Endodermal cell (in vitro differentiated cells): ENCODE measurements around the gene PMFBP1. TPM values are rescaled to one million over a fixed set of nuclear protein-coding genes. Genes with fewer than 3 reads are reported as not detected.
A peak's percentile ranks its signal among the peaks of the same experiment; 100 is the strongest.

Source experiments
- DNase-seq: peaks from one replicate; pipeline ENCODE4 v3.0.0-alpha.2; 2017
- H3K27ac ChIP-seq: 2 replicates; pipeline ENCODE4 v1.5.1; 2013; ENCODE audit warnings: mild to moderate bottlenecking, low read depth, low read length, moderate library complexity
- H3K27me3 ChIP-seq: 2 replicates; pipeline ENCODE4 v1.6.1; 2013; ENCODE audit warnings: mild to moderate bottlenecking, low read length, moderate library complexity; ENCODE audit not compliant: insufficient read depth, control insufficient read depth, poor library complexity, severe bottlenecking
- H3K36me3 ChIP-seq: 2 replicates; pipeline ENCODE4 v1.7.0; 2013; ENCODE audit warnings: mild to moderate bottlenecking, low read length, moderate library complexity; ENCODE audit not compliant: control insufficient read depth, insufficient read depth
- H3K4me1 ChIP-seq: one replicate; pipeline ENCODE4 v1.7.0; 2013; ENCODE audit warnings: low read length; ENCODE audit not compliant: control insufficient read depth, insufficient read depth
- H3K4me3 ChIP-seq: 2 replicates; pipeline ENCODE4 v1.5.1; 2013; ENCODE audit warnings: mild to moderate bottlenecking, low read length, moderate library complexity
- H3K9ac ChIP-seq: 2 replicates; pipeline ENCODE4 v1.6.1; 2013; ENCODE audit warnings: mild to moderate bottlenecking, low read length, moderate library complexity; ENCODE audit not compliant: poor library complexity, severe bottlenecking; ENCODE audit errors: extremely low read depth
- H3K9me3 ChIP-seq: 2 replicates; pipeline ENCODE4 v1.6.1; 2013; ENCODE audit warnings: mild to moderate bottlenecking, low read length, moderate library complexity; ENCODE audit not compliant: control insufficient read depth
- H3K27ac Mint-ChIP-seq: 2 replicates; pipeline ENCODE4 v1.8.0; 2020; ENCODE audit warnings: mixed read lengths
- H3K27me3 Mint-ChIP-seq: 2 replicates; pipeline ENCODE4 v1.8.0; 2021; ENCODE audit warnings: mild to moderate bottlenecking, mixed read lengths; ENCODE audit not compliant: insufficient read depth
- H3K36me3 Mint-ChIP-seq: 2 replicates; pipeline ENCODE4 v1.8.0; 2020; ENCODE audit warnings: low read depth, mixed read lengths
- H3K4me1 Mint-ChIP-seq: 2 replicates; pipeline ENCODE4 v1.8.0; 2020; ENCODE audit warnings: mixed read lengths
- H3K4me3 Mint-ChIP-seq: 2 replicates; pipeline ENCODE4 v1.8.0; 2020; ENCODE audit warnings: mild to moderate bottlenecking, moderate library complexity, mixed read lengths
- H3K9me3 Mint-ChIP-seq: 2 replicates; pipeline ENCODE4 v1.8.0; 2020; ENCODE audit warnings: mild to moderate bottlenecking, mixed read lengths
- WGBS, 2 experiments: methylation state at CpG; one replicate each; pipeline versions ENCODE4 v1.1.5 to v1.1.7; 2013; ENCODE audit warnings: missing lambda C conversion rate in 2 of 2, mixed read lengths in 1 of 2; ENCODE audit not compliant: insufficient coverage in 1 of 2, insufficient read length in 1 of 2; 5-methylcytosine and 5-hydroxymethylcytosine counted together
- total RNA-seq, 2 donors: library from RNA; stranded (reverse); fragmentation: NEBNext Ultra II Directional in 1 of 2; extraction: Animal tissue kit (Norgen Biotek cat#: 25700) in 1 of 2; gene quantifications; 2 replicates in 1 of 2; 3 replicates in 1 of 2; pipeline ENCODE4 v1.2.1, GENCODE V29; 2021
- TF ChIP-seq, protein P1 (sequence below): fragments of 200-600 bp; sonication (generic); conservative IDR thresholded peaks from 2 replicates; pipeline ENCODE4 v1.5.0; 2021; ENCODE audit warnings: antibody characterized with exemption, mild to moderate bottlenecking

The PMFBP1 gene
- total RNA-seq, 2 donors from 2014 or later, result 2.1 to 4.1 TPM

DNA sequence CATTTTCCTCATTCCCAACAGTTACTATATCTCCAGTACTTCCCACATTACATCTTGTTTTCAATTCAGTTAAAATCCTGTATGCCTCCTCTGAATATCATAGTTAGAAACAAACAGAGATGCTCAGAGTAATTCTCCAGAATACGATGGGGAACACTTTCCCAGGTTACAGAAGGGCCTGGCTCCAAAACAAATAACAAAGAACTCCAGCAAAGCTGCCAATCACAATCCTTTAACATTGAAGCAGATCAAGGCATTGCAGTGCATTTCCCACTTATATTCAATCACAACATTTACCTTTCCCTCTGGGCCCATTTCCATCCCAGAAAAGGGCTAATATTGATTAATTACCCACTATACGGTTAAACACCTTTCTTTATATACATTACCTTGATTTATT, 29.4 kb upstream of the PMFBP1 start:
- Histone ChIP-seq H3K27me3 (no peaks in the 10 kb centered on the region), H3K9ac (no peak overlapping the region), H3K9me3 (no peaks in the 10 kb centered on the region), H3K36me3 (no peaks in the 10 kb centered on the region), H3K4me3 (no peak overlapping the region), H3K27ac (no peak overlapping the region), H3K4me1 (peaks cover 12% of the 10 kb centered on the region)
- TF ChIP-seq, protein P1, sequence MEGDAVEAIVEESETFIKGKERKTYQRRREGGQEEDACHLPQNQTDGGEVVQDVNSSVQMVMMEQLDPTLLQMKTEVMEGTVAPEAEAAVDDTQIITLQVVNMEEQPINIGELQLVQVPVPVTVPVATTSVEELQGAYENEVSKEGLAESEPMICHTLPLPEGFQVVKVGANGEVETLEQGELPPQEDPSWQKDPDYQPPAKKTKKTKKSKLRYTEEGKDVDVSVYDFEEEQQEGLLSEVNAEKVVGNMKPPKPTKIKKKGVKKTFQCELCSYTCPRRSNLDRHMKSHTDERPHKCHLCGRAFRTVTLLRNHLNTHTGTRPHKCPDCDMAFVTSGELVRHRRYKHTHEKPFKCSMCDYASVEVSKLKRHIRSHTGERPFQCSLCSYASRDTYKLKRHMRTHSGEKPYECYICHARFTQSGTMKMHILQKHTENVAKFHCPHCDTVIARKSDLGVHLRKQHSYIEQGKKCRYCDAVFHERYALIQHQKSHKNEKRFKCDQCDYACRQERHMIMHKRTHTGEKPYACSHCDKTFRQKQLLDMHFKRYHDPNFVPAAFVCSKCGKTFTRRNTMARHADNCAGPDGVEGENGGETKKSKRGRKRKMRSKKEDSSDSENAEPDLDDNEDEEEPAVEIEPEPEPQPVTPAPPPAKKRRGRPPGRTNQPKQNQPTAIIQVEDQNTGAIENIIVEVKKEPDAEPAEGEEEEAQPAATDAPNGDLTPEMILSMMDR, result no peak
- Mint-ChIP-seq H3K27ac (no peak overlapping the region), H3K4me1 (peaks cover 31% of the 10 kb centered on the region), H3K27me3 (peaks cover 12% of the 10 kb centered on the region), H3K36me3 (no peaks in the 10 kb centered on the region), H3K4me3 (no peak overlapping the region), H3K9me3 (no peaks in the 10 kb centered on the region)
- 89% methylated on average over 2 of the region's 2 CpGs; no CpG with 5 or more reads in 1 of the 2 experiments for WGBS, 2 experiments
- peak; percentile 1 for DNase-seq

DNA sequence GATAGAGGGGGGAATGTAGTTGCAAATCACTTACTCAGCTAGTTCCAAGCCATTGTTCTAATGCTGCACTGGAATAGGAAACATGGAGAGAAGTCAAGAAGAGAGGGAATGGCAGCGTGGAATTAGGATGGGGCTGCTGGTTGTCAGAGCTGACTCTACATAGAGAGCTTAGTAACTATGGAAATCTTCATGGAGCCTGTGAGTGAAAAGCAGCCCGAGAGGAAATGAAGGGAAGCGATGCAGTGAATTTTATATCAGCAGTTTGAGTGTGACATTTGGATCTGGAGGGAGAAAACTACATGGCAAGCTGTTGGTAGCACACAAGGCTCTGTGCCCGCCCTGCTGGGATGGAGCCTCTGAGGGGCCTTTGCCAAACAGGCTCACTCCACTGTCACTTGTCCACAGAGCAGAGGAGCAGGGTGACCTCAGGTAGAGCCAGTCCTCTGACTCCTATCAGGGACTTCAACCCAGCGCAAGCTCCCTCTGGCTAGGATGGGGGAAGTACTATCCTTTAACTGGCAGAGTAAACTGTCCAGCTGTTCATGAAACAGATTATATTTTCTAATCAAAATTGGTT, 27.9 kb upstream of the PMFBP1 start:
- H3K27me3 ChIP-seq, result no peaks in the 10 kb centered on the region
- peaks cover 43% of the 10 kb centered on the region for H3K4me1 Mint-ChIP-seq
- no peak overlapping the region for H3K27ac Mint-ChIP-seq
- 87 to 92% methylated on average over 3 to 5 of the region's 5 CpGs for WGBS, 2 experiments
- H3K9me3 ChIP-seq, result no peaks in the 10 kb centered on the region
- no peak for DNase-seq
- no peaks in the 10 kb centered on the region for H3K36me3 Mint-ChIP-seq
- no peak overlapping the region for H3K27ac ChIP-seq
- H3K36me3 ChIP-seq, result no peaks in the 10 kb centered on the region
- peaks cover 13% of the 10 kb centered on the region for H3K4me1 ChIP-seq
- TF ChIP-seq, protein P1, result no peak
- H3K4me3 Mint-ChIP-seq, result no peak overlapping the region
- no peak overlapping the region for H3K9ac ChIP-seq
- no peak overlapping the region for H3K4me3 ChIP-seq
- no peaks in the 10 kb centered on the region for H3K9me3 Mint-ChIP-seq
- peaks cover 5% of the 10 kb centered on the region for H3K27me3 Mint-ChIP-seq

DNA sequence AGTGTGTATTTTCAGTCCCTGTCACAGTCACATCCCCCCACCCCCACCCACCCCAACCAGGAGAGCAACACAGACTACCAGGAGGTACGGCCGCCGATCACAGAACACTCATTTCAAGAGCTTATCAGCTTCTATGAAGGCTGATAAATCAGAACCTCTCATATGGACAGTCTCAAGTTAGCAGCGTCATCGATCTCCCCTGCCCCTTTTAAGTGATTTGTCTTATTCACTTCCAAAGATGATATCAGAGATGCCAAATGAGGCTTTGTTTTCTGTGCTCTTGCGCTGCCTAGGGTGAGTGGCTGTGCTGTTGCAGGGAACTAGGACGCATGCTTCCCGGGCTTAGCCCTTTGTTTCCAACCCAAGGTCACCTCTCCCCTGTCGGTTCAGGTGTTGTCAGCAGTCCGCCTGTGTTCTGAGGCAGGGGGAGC, 26.8 kb upstream of the PMFBP1 start:
- H3K4me1 ChIP-seq, result peaks cover 12% of the 10 kb centered on the region
- H3K36me3 Mint-ChIP-seq, result no peaks in the 10 kb centered on the region
- H3K9me3 Mint-ChIP-seq, result no peaks in the 10 kb centered on the region
- H3K4me3 ChIP-seq, result no peak overlapping the region
- H3K9ac ChIP-seq, result no peak overlapping the region
- H3K4me1 Mint-ChIP-seq, result peaks cover 40% of the 10 kb centered on the region
- H3K9me3 ChIP-seq, result no peaks in the 10 kb centered on the region
- H3K27me3 ChIP-seq, result no peaks in the 10 kb centered on the region
- H3K27me3 Mint-ChIP-seq, result peaks cover 5% of the 10 kb centered on the region
- H3K27ac ChIP-seq, result no peak overlapping the region
- TF ChIP-seq, protein P1, result no peak
- no peak overlapping the region for H3K27ac Mint-ChIP-seq
- 85 to 89% methylated on average over 6 to 10 of the region's 10 CpGs for WGBS, 2 experiments
- peak; percentile 67 for DNase-seq
- H3K36me3 ChIP-seq, result no peaks in the 10 kb centered on the region
- H3K4me3 Mint-ChIP-seq, result no peak overlapping the region
